SIG-M5 treated with dmso at 0.1 percent for 504 hours (cell line): ENCODE measurements around the gene LIX1L.

ENCODE experiments used
- DNase-seq: peaks from one replicate; lab custom pipeline; 2025; ENCODE audit not compliant: unreplicated experiment; lab: John Stamatoyannopoulos, UW

The LIX1L gene

DNA sequence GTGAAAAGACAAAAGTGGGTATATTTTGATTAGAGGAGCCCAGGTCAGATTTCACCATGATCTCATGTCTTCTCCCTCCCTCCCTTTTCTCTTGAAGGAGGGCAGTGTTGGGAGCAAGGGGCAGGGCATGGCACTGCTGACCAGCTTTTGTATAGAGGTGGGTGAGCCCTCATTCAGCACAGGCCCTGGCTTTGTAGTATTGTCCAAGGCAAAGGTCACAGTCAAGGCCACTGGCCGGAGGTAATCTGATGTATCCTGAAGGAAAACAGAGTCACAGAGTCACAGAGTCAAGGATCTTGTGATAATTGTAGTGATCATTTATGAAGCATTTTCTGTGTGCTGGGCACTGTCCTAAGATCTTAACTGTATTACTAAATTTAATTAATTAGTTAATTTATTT, 59.8 kb downstream of the LIX1L start:
- no peak for DNase-seq

DNA sequence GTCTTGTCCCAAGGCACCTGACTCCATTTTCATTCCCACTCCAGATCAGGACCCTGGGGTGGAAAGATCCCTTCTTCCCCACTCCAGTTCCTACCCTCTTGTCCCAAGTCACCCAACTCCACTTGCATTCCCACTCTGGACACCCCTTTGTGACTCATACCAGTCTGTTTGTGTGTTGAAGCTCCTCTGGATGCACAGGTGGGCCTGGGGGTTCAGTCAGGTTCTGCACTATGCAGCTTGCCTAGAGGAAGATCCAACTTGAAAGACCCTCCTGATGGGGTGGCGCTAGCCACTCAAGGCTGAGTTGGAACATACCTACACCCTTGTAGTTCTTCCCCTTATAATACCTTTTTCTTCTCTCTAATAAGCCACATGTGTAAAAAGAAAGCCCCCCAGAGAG, 62.3 kb downstream of the LIX1L start:
- no peak for DNase-seq

DNA sequence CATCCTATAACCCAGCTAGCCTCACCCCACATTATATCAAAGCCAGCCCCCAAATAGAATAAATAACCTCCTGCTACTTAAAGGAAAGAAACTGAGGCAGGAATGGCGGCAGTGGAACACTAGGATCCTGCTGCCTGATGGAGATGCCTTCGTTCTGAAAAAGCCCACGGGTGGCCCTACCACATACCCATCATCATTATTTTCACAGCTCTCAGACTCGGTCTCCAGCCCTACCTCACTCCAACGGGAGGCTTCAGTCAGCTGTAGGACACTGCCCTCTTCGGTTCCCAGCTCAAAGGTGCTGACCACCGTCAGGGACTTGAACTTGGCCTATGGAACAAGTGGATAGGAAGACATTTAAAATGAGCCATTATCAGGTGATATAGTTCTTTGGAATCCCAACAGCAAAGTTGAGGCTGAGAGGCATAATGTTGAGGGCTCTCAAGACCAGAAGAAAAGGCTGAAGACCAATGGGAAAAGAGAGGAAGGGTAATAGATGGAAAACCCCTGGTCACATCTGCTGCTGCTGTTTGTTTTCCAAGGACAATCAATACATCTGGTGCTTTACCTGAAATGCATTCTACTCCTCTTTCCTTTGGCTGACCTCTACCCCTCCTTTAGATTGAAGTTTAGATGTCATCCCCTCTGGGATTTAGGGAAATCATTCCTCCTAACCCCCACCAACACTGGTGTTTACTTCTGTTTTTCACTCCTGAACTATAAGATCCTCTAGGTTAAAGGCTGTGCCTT, 64.3 kb downstream of the LIX1L start:
- DNase-seq = no peak

DNA sequence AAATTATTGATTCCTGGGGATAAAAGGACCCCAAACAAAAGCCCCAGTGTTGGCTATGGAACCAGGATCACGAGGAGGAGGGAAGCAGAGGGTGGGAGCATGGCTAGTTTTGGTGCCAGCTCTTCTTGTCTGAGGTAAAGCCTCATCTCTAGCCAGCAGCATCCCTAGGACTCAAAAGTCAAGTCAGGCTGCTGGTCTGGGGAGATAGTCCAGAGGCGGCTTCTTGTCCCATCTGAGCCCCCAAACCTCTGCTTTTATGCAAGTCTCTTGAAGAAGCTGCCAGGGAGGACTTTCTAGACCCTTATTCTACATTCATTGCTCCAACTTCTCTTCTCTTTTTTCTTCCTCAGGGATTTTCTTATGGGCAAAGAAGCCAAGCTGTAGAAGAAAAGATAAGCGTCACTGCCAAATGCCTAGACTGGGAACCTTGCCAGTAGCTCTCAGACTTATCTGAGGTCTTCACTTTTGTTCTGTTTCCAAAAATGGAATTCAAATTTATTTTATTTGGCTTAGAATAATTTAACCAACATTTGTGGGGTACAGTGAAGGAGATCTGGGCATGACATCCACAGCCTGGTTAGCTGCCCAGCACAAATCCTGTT, 65.2 kb downstream of the LIX1L start:
- DNase-seq = no peak

DNA sequence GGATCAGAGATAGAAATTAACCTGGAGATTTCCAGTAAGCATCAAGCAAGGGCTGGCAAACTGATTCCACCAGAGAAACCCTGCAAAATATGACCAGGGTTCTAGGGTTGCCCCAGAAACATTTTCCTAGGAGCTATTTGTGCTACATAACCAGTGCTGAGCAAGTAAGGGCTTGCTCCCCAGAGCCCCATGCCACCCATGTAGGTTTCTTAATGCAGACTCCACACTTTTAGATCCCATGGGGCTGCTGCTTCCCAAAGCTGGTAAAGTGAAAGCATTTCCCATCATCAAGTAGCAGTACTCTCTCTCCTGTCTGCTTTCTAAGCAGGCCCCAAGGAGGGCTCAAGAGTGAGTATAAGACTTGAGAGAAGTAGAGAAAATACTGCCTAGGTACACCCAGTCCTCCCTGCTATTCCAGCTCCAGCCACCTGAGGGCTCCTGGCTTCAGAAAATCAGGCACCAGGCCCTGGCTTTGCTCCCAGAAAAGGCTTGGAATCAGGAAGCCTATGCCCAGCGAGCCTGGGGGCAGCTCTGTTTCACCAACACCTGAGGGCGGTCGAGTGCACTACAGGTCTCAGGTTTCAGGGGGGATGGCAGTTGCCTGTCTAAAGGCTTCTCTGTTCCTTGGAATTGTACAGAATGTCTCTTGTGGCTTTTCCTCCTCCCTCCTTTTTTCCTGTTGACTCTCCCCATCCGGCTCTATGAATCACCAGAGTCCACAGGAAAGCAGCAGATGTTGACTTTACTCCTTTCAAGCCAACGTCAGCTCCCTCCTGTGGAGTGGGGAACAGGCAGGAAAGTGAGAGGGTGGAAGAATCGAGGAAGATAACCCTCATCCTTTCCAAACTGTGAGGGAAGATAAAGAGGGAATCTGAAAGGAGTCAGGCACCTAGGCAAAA, 66.0 kb downstream of the LIX1L start:
- DNase-seq = peak; percentile 90

DNA sequence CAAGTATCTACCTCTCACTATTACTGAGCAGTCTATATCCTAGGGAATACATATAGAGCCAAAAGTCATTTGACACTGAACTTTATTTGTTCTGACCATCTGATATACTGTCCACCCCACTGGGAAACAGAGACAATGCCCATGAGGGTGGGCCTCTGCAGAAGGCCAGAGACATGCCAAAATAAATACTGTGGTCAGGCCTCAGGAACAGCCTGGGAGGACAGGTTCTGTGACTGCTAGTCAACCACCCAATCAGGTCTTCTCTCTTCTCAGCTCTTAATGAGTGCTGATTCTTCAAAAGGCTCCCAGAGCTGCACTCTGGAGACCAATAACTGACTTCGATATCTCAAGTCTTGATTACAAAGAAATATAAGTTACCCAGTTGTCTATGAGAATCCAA, 66.7 kb downstream of the LIX1L start:
- no peak for DNase-seq

DNA sequence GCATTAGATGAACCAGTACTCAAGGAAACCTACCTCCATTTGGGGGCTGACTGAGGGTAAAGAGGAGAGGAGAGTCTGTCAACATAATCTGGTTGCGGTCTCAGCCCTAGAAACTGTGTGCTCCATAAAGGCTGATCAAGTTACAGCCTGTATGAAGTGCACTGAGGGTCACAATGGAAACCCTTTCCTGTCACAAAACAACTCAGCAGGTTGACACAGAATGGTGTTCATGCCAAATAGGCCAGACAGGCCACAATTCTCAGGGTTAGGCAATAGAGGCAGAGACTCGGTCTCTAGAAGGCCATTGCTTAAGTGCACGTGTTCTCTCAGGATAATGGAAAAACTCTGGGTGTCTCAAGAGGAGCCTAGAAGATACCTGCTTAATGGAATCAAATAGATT, 68.1 kb downstream of the LIX1L start:
- peak; percentile 25 for DNase-seq

DNA sequence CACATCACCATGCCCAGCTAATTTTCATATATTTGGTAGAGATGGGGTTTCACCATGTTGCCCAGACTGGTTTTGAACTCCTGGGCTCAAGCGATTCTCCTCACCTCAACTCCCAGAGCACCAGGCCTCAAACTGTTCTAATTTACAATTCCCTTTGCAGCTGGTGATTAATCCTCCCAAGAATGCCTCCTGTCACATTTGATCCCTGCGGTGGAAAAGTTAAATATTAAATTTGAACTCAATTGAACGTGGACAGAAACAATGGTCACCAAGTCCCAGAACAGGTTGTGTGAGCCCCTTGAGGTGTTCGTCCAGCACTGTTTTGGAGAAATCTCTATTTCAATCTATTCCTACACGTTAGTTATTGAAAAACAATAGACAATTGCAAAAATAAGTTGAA, 70.2 kb downstream of the LIX1L start:
- DNase-seq = no peak

DNA sequence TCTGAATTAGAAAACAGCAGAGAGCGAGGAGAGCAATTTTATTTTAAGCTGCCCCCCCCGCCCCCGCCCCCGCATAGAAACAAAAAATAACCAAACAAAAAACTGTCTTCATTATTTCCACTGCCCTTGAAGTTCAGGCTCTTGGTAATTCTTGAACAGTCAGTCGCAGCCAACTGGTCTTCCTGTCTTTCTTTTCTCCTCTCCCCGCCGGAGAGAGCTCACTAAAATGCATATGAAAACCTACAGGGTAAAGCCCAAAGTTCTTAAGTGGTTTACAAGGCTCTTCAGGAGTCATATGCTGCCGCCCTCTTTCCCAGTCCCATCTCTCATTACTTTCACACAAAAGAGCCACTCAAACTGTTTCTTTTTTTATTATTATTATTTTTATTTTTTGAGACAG, 71.0 kb downstream of the LIX1L start:
- no peak for DNase-seq

DNA sequence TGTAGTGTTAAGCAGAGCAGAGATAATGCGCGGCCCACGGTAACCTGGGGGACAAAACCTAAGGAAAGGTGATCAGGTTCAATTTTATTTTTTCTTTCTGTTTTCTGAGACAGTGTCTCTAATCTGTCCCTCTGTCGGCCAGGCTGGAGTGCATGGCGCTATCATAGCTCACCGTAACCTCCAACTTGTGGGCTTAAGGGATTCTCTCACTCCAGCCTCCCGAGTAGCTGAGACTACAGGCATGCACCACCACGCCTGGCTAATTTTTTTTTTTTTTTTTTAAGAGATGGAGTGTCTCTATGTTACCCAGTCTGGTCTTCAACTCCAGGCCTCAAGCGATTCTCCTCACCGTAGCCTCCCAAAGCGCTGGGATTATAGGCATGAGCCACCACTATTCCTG, 71.4 kb downstream of the LIX1L start:
- DNase-seq = no peak

DNA sequence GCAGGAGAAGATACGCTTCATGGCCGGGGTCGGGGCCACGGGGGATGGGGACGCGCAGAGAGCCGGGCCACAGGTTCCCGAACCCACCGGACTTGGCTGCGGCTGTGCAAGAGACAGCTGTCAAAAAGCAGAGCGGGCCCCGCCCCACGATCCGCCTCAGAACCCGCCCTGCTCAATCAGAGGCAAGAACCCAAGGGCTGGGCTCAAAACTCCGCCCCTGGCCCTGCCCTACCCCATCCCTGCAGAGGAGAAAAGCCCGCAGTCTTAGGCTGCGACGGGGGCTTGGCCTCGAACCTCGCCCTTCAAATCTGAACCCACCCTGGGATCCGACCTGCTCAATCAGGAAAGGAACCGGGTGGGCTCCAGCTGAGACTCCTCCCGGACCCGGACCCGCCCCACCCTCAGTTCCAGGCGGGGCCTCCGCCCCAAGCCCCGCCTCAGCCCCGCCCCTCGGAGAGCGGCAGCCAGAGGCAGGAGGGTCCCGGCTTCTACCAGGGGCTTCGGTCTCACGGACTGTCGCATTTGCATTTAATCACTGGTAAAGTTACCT, 72.0 kb downstream of the LIX1L start, which contains the start of gene ANKRD35:
Gene ANKRD35 (minus strand): TSS at position 129 of the 550 bp plus-strand sequence. CDS start 108 bp downstream, at position 21.
- peak; percentile 79 for DNase-seq

DNA sequence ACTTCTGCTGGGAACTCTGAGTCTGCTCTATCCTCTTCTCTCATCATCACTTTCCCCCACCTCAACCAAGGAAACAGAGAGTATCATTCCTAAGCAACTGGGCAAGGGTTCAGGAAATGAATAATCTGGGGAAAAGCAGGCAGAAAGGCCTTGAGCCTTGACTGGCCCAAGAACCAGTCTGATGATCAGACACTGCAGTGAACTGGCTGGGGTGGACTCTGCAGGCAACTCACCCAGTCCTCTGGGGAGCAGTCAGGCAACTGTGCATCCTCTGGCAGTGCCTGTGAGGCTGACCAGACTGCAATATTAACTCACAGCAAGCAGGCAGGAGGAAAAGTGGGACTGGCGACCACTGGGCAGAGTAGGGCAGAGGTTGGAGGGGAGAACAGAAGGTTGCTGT, 73.1 kb downstream of the LIX1L start:
- no peak for DNase-seq
